ENCODE results near the gene NCR3LG1.

DNA sequence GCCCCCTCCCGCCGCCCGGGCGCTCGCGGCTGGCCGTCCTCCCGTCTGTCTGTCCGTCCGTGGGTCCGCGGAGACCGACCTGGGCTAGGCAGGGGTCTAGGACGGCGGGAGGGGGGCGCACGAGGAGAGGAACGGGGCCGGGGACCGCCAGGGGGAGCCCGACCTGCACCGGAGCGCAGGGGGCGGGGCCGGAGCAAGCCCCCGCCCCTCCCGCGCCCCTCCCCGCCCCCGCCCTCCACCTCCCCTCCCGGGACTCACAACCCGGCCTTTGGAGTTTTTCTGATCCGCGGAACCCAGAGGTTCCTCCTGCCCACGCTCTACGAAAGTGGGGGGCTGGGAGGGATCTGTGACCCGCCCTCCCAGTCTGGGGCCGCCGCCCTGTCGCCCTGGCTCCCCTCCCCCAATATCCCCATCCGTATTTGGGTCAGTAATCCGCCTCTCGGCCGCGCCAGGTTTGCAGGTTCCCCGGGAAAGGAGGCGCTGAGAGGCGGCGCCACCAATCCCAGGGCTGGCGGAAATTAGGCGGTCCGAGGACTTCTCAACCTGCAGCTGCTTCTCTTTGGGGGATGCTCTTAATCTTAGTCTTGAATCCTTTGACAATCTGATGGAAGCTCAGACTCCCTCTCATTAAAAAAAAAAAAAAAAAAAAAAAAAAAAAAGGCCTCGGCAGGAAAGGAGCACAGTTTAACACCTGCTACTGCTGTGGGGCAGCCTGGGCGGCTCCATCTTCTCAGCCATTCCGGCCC is 37.8 kb downstream of the NCR3LG1 start:
- TF ChIP-seq POU2F2 (IDR thresholded peaks at IDR 0.05; ENCODE audit: low read depth, low read length) = no peak
- TF ChIP-seq PAX5 (IDR thresholded peaks at IDR 0.05; ENCODE audit: insufficient read depth, low read length, severe bottlenecking) = no peak
- TF ChIP-seq TAF1 (IDR thresholded peaks at IDR 0.05; ENCODE audit: low read depth, low read length) = no peak
- TF ChIP-seq POLR2A (IDR thresholded peaks at IDR 0.05; ENCODE audit: low read depth, low read length) = no peak

Measured in GM12891 (cell line).